Peyer's patch (tissue), 4 donors: ENCODE data around the gene CABP7. TPM values are rescaled to one million over a fixed set of nuclear protein-coding genes. Genes with fewer than 3 reads are reported as not detected.

Source experiments
- DNase-seq, 3 donors: peaks; one replicate each; pipeline ENCODE4 v3.0.0-alpha.2; 2017 to 2019
- H3K27ac ChIP-seq, 4 donors: fragments of 200-600 bp; sonication (generic); one replicate each; pipeline ENCODE4 v1.5.1; 2016 to 2019
- H3K27me3 ChIP-seq, 2 donors: fragments of 200-600 bp; sonication (generic); one replicate each; pipeline ENCODE4 v1.5.1; 2019
- H3K36me3 ChIP-seq, 3 donors: fragments of 200-600 bp; sonication (generic); one replicate each; pipeline ENCODE4 v1.5.1; 2016 to 2019
- H3K4me1 ChIP-seq, 4 donors: fragments of 200-600 bp; sonication (generic); one replicate each; pipeline ENCODE4 v1.5.1; 2016 to 2019
- H3K4me3 ChIP-seq, 4 donors: fragments of 200-600 bp; sonication (generic); 1 replicate in 3 of 4; 2 replicates in 1 of 4; pipeline ENCODE4 v1.5.1; 2016 to 2019; ENCODE audit warnings: mild to moderate bottlenecking in 1 of 4
- H3K9me3 ChIP-seq, 4 donors: fragments of 200-600 bp; sonication (generic); one replicate each; pipeline ENCODE4 v1.5.1; 2016 to 2019; ENCODE audit warnings: mild to moderate bottlenecking in 1 of 4
- CTCF ChIP-seq, 6 experiments: fragments of 450-650 bp in 4 of 6; fragments of 200-600 bp in 2 of 6; sonication (generic) in 1 of 6; IDR thresholded peaks; one replicate each; pipeline ENCODE4 v1.5.1; 2017 to 2019; ENCODE audit warnings: antibody characterized with exemption in 6 of 6, mild to moderate bottlenecking in 3 of 6, moderate library complexity in 1 of 6
- POLR2A ChIP-seq, 2 donors: fragments of 450-650 bp; IDR thresholded peaks; one replicate each; pipeline ENCODE4 v1.5.1; 2017; ENCODE audit warnings: antibody characterized with exemption in 2 of 2, mild to moderate bottlenecking in 2 of 2, moderate library complexity in 2 of 2
- total RNA-seq, 4 donors: library from RNA; depleted of rRNA; stranded (reverse); fragments of >200 nt; gene quantifications; one replicate each; pipeline ENCODE4 v1.1.0, GENCODE V29; 2016

Gene CABP7
- total RNA-seq, 4 donors from 2014 or later, result 1.6 to 5.8 (median 2.9) TPM

GRCh38 chr22:29703569-29704195 is 16.1 kb upstream of the CABP7 start:
- DNase-seq, result no peak
- Histone ChIP-seq H3K9me3 (no peaks in the 10 kb centered on the region), H3K36me3 (no peaks in the 10 kb centered on the region), H3K4me1 (peaks cover 0 to 45% (median 3%) of the 10 kb centered on the region in 4 donors), H3K27ac (peak overlapping the region in 2 of 4 donors; percentile 42 to 64), H3K4me3 (no peak overlapping the region), H3K27me3 (no peaks in the 10 kb centered on the region)
- TF ChIP-seq CTCF (IDR thresholded peaks at IDR 0.05) (no peak), POLR2A (IDR thresholded peaks at IDR 0.05) (no peak)

GRCh38 chr22:29704528-29705285 is 15.1 kb upstream of the CABP7 start:
- H3K4me3 ChIP-seq, result no peak overlapping the region
- H3K9me3 ChIP-seq, result no peaks in the 10 kb centered on the region
- no peaks in the 10 kb centered on the region for H3K36me3 ChIP-seq
- TF ChIP-seq CTCF (IDR thresholded peaks at IDR 0.05), result no peak
- no peak for TF ChIP-seq POLR2A (IDR thresholded peaks at IDR 0.05)
- peaks cover 0 to 45% (median 3%) of the 10 kb centered on the region in 4 donors for H3K4me1 ChIP-seq
- H3K27ac ChIP-seq, result no peak overlapping the region
- no peak for DNase-seq
- H3K27me3 ChIP-seq, result no peaks in the 10 kb centered on the region

- Histone ChIP-seq H3K9me3 (no peaks in the 10 kb centered on the region), H3K27ac (no peak overlapping the region), H3K4me1 (peaks cover 0 to 41% (median 3%) of the 10 kb centered on the region in 4 donors), H3K27me3 (no peaks in the 10 kb centered on the region), H3K36me3 (no peaks in the 10 kb centered on the region), H3K4me3 (no peak overlapping the region)
- TF ChIP-seq CTCF (IDR thresholded peaks at IDR 0.05) (no peak), POLR2A (IDR thresholded peaks at IDR 0.05) (no peak)
- DNase-seq, result no peak
Measured at GRCh38 chr22:29705651-29706050, 14.2 kb upstream of the CABP7 start.

- Histone ChIP-seq H3K36me3 (no peaks in the 10 kb centered on the region), H3K9me3 (no peaks in the 10 kb centered on the region), H3K4me1 (peaks cover 0 to 33% (median 3%) of the 10 kb centered on the region in 4 donors), H3K27me3 (no peaks in the 10 kb centered on the region), H3K4me3 (no peak overlapping the region), H3K27ac (no peak overlapping the region)
- DNase-seq, result no peak
- TF ChIP-seq CTCF (IDR thresholded peaks at IDR 0.05) (no peak), POLR2A (IDR thresholded peaks at IDR 0.05) (no peak)
Measured at GRCh38 chr22:29706486-29706885, 13.3 kb upstream of the CABP7 start.

- no peaks in the 10 kb centered on the region for H3K36me3 ChIP-seq
- H3K27ac ChIP-seq, result no peak overlapping the region
- TF ChIP-seq POLR2A (IDR thresholded peaks at IDR 0.05), result no peak
- no peak for TF ChIP-seq CTCF (IDR thresholded peaks at IDR 0.05)
- DNase-seq, result no peak
- H3K4me3 ChIP-seq, result no peak overlapping the region
- H3K9me3 ChIP-seq, result no peaks in the 10 kb centered on the region
- peaks cover 0 to 28% (median 3%) of the 10 kb centered on the region in 4 donors for H3K4me1 ChIP-seq
- H3K27me3 ChIP-seq, result no peaks in the 10 kb centered on the region
Measured at GRCh38 chr22:29707010-29707409, 12.8 kb upstream of the CABP7 start.
